Thymus (tissue), 11 donors: ENCODE data around the gene MAPK10. TPM values are rescaled to one million over a fixed set of nuclear protein-coding genes. Genes with fewer than 3 reads are reported as not detected.

Experiments used
- DNase-seq, 9 donors: peaks; one replicate each; pipeline ENCODE4 v3.0.0-alpha.2; 2013; ENCODE audit warnings: low spot score in 9 of 9, low read depth in 6 of 9, missing footprints in 1 of 9
- H3K27ac ChIP-seq, 2 donors: one replicate each; pipeline ENCODE4 v1.5.1; 2013; ENCODE audit warnings: control low read depth in 1 of 2, low read depth in 1 of 2, low read length in 1 of 2, mild to moderate bottlenecking in 1 of 2, moderate library complexity in 1 of 2
- H3K27me3 ChIP-seq, 2 donors: one replicate each; pipeline ENCODE4 v1.5.1; 2013; ENCODE audit warnings: low read length in 1 of 2; ENCODE audit not compliant: control insufficient read depth in 2 of 2, insufficient read depth in 1 of 2
- H3K36me3 ChIP-seq, 2 donors: one replicate each; pipeline ENCODE4 v1.5.1; 2013; ENCODE audit warnings: low read length in 1 of 2, mild to moderate bottlenecking in 1 of 2, moderate library complexity in 1 of 2; ENCODE audit not compliant: control insufficient read depth in 2 of 2, insufficient read depth in 2 of 2
- H3K4me1 ChIP-seq, 2 donors: one replicate each; pipeline ENCODE4 v1.5.1; 2013; ENCODE audit warnings: low read length in 2 of 2; ENCODE audit not compliant: control insufficient read depth in 2 of 2, insufficient read depth in 2 of 2
- H3K4me3 ChIP-seq, 2 donors: one replicate each; pipeline ENCODE4 v1.5.1; 2013; ENCODE audit warnings: low read length in 2 of 2, control low read depth in 1 of 2, mild to moderate bottlenecking in 1 of 2
- H3K9me3 ChIP-seq, 2 donors: one replicate each; pipeline ENCODE4 v1.5.1; 2013; ENCODE audit warnings: low read length in 1 of 2, mild to moderate bottlenecking in 1 of 2; ENCODE audit not compliant: control insufficient read depth in 2 of 2, insufficient read depth in 1 of 2
- WGBS: extraction: QIAGEN DNeasy Blood & Tissue Kit; methylation state at CpG from one replicate; pipeline ENCODE4 v1.1.7; 2013; 5-methylcytosine and 5-hydroxymethylcytosine counted together
- polyA plus RNA-seq: library from polyadenylated mRNA; stranded (reverse); fragments of 200-250 nt; gene quantifications from one replicate; pipeline ENCODE4 v1.2.3, GENCODE V29; 2013
- total RNA-seq: library from RNA; stranded (reverse); fragments of 120-200 nt; gene quantifications from one replicate; pipeline ENCODE4 v1.2.4, GENCODE V29; 2013
- donor health status: healthy.

Gene MAPK10
- total and polyA plus RNA-seq, 2 donors, result 3.7 to 8.6 TPM

GRCh38 chr4:86044593-86044985, 315.3 kb downstream of the MAPK10 start:
- no peaks in the 10 kb centered on the region for H3K4me1 ChIP-seq
- 78% methylated on average over 3 of the region's 3 CpGs for WGBS
- no peak overlapping the region for H3K4me3 ChIP-seq
- no peaks in the 10 kb centered on the region for H3K27me3 ChIP-seq
- no peaks in the 10 kb centered on the region for H3K9me3 ChIP-seq
- H3K36me3 ChIP-seq, result no peaks in the 10 kb centered on the region
- no peak overlapping the region for H3K27ac ChIP-seq
- no peak for DNase-seq

GRCh38 chr4:86043755-86044592, 315.9 kb downstream of the MAPK10 start:
- Histone ChIP-seq H3K27ac (no peak overlapping the region), H3K4me3 (no peak overlapping the region), H3K27me3 (no peaks in the 10 kb centered on the region), H3K4me1 (no peaks in the 10 kb centered on the region), H3K9me3 (no peaks in the 10 kb centered on the region), H3K36me3 (no peaks in the 10 kb centered on the region)
- WGBS, result 31% methylated on average over 8 of the region's 8 CpGs
- DNase-seq, result peak; percentile 11 to 78 (median 34)

GRCh38 chr4:86038037-86038436, 321.8 kb downstream of the MAPK10 start:
- no peak for DNase-seq
- Histone ChIP-seq H3K4me1 (peaks cover 0 to 3% of the 10 kb centered on the region in 2 donors), H3K27ac (no peak overlapping the region), H3K9me3 (no peaks in the 10 kb centered on the region), H3K36me3 (no peaks in the 10 kb centered on the region), H3K4me3 (no peak overlapping the region), H3K27me3 (no peaks in the 10 kb centered on the region)
- WGBS, result 94% methylated on average over 1 of the region's 1 CpG

- Histone ChIP-seq H3K9me3 (no peaks in the 10 kb centered on the region), H3K27ac (peak overlapping the region in 1 of 2 donors; percentile 20), H3K36me3 (no peaks in the 10 kb centered on the region), H3K4me1 (peaks cover 0 to 9% of the 10 kb centered on the region in 2 donors), H3K4me3 (no peak overlapping the region), H3K27me3 (no peaks in the 10 kb centered on the region)
- DNase-seq, result peak in 1 of 9 donors; percentile 23
- 56% methylated on average over 4 of the region's 4 CpGs for WGBS
Measured at GRCh38 chr4:86036736-86037135, 323.1 kb downstream of the MAPK10 start.

DNA sequence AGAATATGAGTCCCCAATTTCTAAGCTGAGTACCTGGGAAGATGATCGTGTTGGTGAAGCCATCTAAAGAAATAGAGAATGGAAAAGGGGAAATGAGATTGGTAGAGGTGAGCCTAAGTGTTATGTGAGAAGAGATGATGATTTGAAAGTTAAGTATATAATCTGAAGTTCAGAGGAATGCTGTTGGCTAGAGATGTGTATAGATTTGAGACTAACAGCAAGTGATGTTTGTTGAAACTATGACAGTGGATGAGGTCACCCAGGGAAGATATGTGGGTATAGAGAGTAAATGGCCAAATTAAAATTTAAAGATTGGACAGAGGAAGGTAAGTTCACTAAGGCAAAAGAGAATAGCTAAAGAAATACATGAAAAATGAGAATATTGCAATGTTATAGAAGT, 324.2 kb downstream of the MAPK10 start:
- Histone ChIP-seq H3K36me3 (no peaks in the 10 kb centered on the region), H3K4me1 (peaks cover 0 to 9% of the 10 kb centered on the region in 2 donors), H3K27me3 (no peaks in the 10 kb centered on the region), H3K4me3 (no peak overlapping the region), H3K27ac (no peak overlapping the region), H3K9me3 (no peaks in the 10 kb centered on the region)
- WGBS, result 90% methylated on average over 1 of the region's 1 CpG
- DNase-seq, result no peak

GRCh38 chr4:86034616-86035015, 325.2 kb downstream of the MAPK10 start:
- H3K9me3 ChIP-seq, result no peaks in the 10 kb centered on the region
- H3K27ac ChIP-seq, result no peak overlapping the region
- whole genome bisulfite sequencing, result 96% methylated on average over 2 of the region's 2 CpGs
- H3K4me3 ChIP-seq, result no peak overlapping the region
- peaks cover 0 to 9% of the 10 kb centered on the region in 2 donors for H3K4me1 ChIP-seq
- DNase-seq, result no peak
- H3K27me3 ChIP-seq, result no peaks in the 10 kb centered on the region
- H3K36me3 ChIP-seq, result no peaks in the 10 kb centered on the region

DNA sequence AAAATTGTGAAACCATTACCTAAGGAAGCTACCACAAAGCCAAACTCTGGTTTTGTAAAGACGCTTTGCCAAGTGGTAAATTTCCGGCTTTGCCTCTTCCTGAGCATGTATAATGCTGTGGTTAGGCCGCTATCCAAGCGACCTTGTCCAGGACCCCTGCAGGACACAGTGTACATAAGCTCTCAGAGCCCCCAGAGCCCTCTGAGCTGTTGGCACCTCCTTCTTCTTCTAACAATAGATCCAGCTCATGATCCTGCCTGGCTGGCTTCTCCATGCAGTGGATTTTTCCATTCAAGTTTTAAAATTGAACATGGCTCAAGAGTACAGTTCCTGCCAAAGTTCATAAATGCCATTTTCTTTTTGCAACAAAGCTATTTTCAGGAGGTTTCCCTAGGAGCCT, 326.7 kb downstream of the MAPK10 start:
- no peak for DNase-seq
- peak overlapping the region in 1 of 2 donors; percentile 58 for H3K27ac ChIP-seq
- WGBS, result 12% methylated on average over 4 of the region's 4 CpGs
- no peaks in the 10 kb centered on the region for H3K9me3 ChIP-seq
- H3K4me3 ChIP-seq, result no peak overlapping the region
- no peaks in the 10 kb centered on the region for H3K27me3 ChIP-seq
- H3K4me1 ChIP-seq, result peaks cover 0 to 9% of the 10 kb centered on the region in 2 donors
- no peaks in the 10 kb centered on the region for H3K36me3 ChIP-seq

GRCh38 chr4:86032476-86033022, 327.3 kb downstream of the MAPK10 start:
- H3K4me3 ChIP-seq, result no peak overlapping the region
- H3K9me3 ChIP-seq, result no peaks in the 10 kb centered on the region
- WGBS, result 26% methylated on average over 4 of the region's 4 CpGs
- no peak for DNase-seq
- no peaks in the 10 kb centered on the region for H3K27me3 ChIP-seq
- H3K4me1 ChIP-seq, result peaks cover 0 to 9% of the 10 kb centered on the region in 2 donors
- peak overlapping the region in 1 of 2 donors; percentile 8 for H3K27ac ChIP-seq
- H3K36me3 ChIP-seq, result no peaks in the 10 kb centered on the region

GRCh38 chr4:86031927-86032326, 327.9 kb downstream of the MAPK10 start:
- 95% methylated on average over 3 of the region's 3 CpGs for WGBS
- no peak overlapping the region for H3K27ac ChIP-seq

More at GRCh38 chr4:86031927-86032326, 327.9 kb downstream of the MAPK10 start:
- no peaks in the 10 kb centered on the region for H3K9me3 ChIP-seq
- H3K27me3 ChIP-seq, result no peaks in the 10 kb centered on the region
- no peak for DNase-seq
- no peak overlapping the region for H3K4me3 ChIP-seq
- H3K36me3 ChIP-seq, result no peaks in the 10 kb centered on the region
- peaks cover 0 to 9% of the 10 kb centered on the region in 2 donors for H3K4me1 ChIP-seq
